CD4-positive, alpha-beta T cell (primary cell): Measurements from ENCODE around the gene PTPRD. TPM values are rescaled to one million over a fixed set of nuclear protein-coding genes. Genes with fewer than 3 reads are reported as not detected.

ENCODE experiments used
- ATAC-seq: fragments of 200-7000 bp; cut with Tn5 transposase; one replicate; pipeline ENCODE4 v1.10.0; 2022; ENCODE audit warnings: mild to moderate bottlenecking; ENCODE audit not compliant: poor library complexity
- CTCF ChIA-PET: fragments of 350-600 bp; sonication (Branson Sonifier 250); formaldehyde crosslinking; loops from one replicate; lab custom pipeline; 2021; ENCODE audit warnings: antibody characterized with exemption, inconsistent platforms; lab: Charles Lee
- POLR2A ChIA-PET: fragments of 350-600 bp; sonication (Branson Sonifier 250); formaldehyde crosslinking; loops from one replicate; lab custom pipeline; 2021; ENCODE audit warnings: antibody characterized with exemption, inconsistent platforms; lab: Charles Lee
- DNase-seq, 14 experiments: peaks; one replicate each; pipeline ENCODE4 v3.0.0-alpha.2; 2013 to 2020; ENCODE audit warnings: mixed read lengths in 2 of 14
- H3K27ac ChIP-seq, 2 donors: one replicate each; pipeline versions ENCODE4 v1.5.1 to v1.7.0; 2013; ENCODE audit warnings: low read length in 2 of 2, low read depth in 1 of 2, mild to moderate bottlenecking in 1 of 2
- H3K27me3 ChIP-seq, 2 experiments: 1 replicate in 1 of 2; 2 replicates in 1 of 2; pipeline versions ENCODE4 v1.6.1 to v1.7.0; 2013; ENCODE audit warnings: low read length in 2 of 2, control low read depth in 1 of 2, mild to moderate bottlenecking in 1 of 2, moderate library complexity in 1 of 2; ENCODE audit not compliant: insufficient read depth in 2 of 2, control insufficient read depth in 1 of 2
- H3K36me3 ChIP-seq: one replicate; pipeline ENCODE4 v1.6.1; 2013; ENCODE audit warnings: low read length, control low read depth; ENCODE audit not compliant: insufficient read depth
- H3K4me1 ChIP-seq: one replicate; pipeline ENCODE4 v1.6.1; 2013; ENCODE audit warnings: low read length, control low read depth; ENCODE audit not compliant: insufficient read depth
- H3K4me3 ChIP-seq: one replicate; pipeline ENCODE4 v1.5.1; 2013; ENCODE audit warnings: mild to moderate bottlenecking, low read length, moderate library complexity
- H3K9me3 ChIP-seq, 2 experiments: 1 replicate in 1 of 2; 2 replicates in 1 of 2; pipeline versions ENCODE4 v1.6.1 to v1.7.0; 2013; ENCODE audit warnings: low read length in 2 of 2, mild to moderate bottlenecking in 2 of 2, control low read depth in 1 of 2, moderate library complexity in 1 of 2; ENCODE audit not compliant: control insufficient read depth in 1 of 2, insufficient read depth in 1 of 2
- H3K27ac Mint-ChIP-seq: one replicate; pipeline ENCODE4 v1.8.0; 2020; ENCODE audit warnings: mixed read lengths
- H3K27me3 Mint-ChIP-seq: one replicate; pipeline ENCODE4 v1.8.0; 2021; ENCODE audit warnings: mixed read lengths
- H3K36me3 Mint-ChIP-seq: one replicate; pipeline ENCODE4 v1.8.0; 2021; ENCODE audit warnings: low read depth, mixed read lengths
- H3K4me1 Mint-ChIP-seq: one replicate; pipeline ENCODE4 v1.8.0; 2021; ENCODE audit warnings: low read depth, mixed read lengths
- H3K4me3 Mint-ChIP-seq: one replicate; pipeline ENCODE4 v1.8.0; 2020; ENCODE audit warnings: mild to moderate bottlenecking, mixed read lengths
- H3K9me3 Mint-ChIP-seq: one replicate; pipeline ENCODE4 v1.8.0; 2020; ENCODE audit warnings: mixed read lengths
- intact Hi-C, 2 experiments: fragments of 100-400 bp; cut with DNase I in 1 of 2; cut with micrococcal nuclease in 1 of 2; formaldehyde crosslinking; loops; one replicate each; pipeline versions ENCODE4 v1.15.1 to v1.9.0; 2023 to 2025; cut with DNase I, micrococcal nuclease
- total RNA-seq, 174 experiments: library from RNA in 2 of 174; stranded (reverse) in 2 of 174; gene quantifications; one replicate each; pipeline ENCODE4 v1.2.3 and lab custom pipeline; 2021 to 2026
- TF ChIP-seq, protein P1 (sequence below): fragments of 200-600 bp; IDR thresholded peaks from one replicate; pipeline ENCODE4 v1.8.0; 2022; ENCODE audit warnings: antibody characterized with exemption, mild to moderate bottlenecking

PTPRD gene
- total RNA-seq, 2 experiments from 2014 or later = not detected

DNA sequence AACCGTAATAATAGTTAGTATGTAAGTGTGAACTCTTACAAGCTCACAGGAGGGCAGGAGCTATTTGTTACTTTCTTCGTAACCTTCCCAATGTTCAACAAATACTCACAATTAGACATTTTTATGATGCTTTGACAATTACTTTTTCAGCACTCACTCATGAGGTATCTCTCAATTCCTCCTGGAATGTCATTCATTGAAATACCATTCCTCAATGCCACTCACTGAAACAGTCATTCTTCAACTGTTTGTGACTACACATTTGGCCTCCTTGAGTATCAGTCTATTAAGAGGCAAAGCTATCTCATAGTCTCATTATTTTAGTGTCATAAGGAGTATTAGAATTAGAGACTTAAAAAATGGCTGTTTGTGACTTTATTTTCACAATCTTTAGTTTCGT, 2079.1 kb downstream of the PTPRD start:
- no peaks in the 10 kb centered on the region for H3K27me3 ChIP-seq
- H3K4me3 Mint-ChIP-seq = no peak overlapping the region
- no peak overlapping the region for H3K27ac ChIP-seq
- no peaks in the 10 kb centered on the region for H3K9me3 ChIP-seq
- no peaks in the 10 kb centered on the region for H3K36me3 Mint-ChIP-seq
- no peak overlapping the region for H3K27ac Mint-ChIP-seq
- ChIA-PET POLR2A (no interaction called here), CTCF (no interaction called here)
- no peaks in the 10 kb centered on the region for H3K9me3 Mint-ChIP-seq
- no peaks in the 10 kb centered on the region for H3K27me3 Mint-ChIP-seq
- no peaks in the 10 kb centered on the region for H3K4me1 ChIP-seq
- no peak for DNase-seq
- H3K4me3 ChIP-seq = no peak overlapping the region
- ATAC-seq = no peak
- no peaks in the 10 kb centered on the region for H3K36me3 ChIP-seq
- H3K4me1 Mint-ChIP-seq = no peaks in the 10 kb centered on the region
- intact Hi-C loops = no loop called here
- TF ChIP-seq, protein P1, sequence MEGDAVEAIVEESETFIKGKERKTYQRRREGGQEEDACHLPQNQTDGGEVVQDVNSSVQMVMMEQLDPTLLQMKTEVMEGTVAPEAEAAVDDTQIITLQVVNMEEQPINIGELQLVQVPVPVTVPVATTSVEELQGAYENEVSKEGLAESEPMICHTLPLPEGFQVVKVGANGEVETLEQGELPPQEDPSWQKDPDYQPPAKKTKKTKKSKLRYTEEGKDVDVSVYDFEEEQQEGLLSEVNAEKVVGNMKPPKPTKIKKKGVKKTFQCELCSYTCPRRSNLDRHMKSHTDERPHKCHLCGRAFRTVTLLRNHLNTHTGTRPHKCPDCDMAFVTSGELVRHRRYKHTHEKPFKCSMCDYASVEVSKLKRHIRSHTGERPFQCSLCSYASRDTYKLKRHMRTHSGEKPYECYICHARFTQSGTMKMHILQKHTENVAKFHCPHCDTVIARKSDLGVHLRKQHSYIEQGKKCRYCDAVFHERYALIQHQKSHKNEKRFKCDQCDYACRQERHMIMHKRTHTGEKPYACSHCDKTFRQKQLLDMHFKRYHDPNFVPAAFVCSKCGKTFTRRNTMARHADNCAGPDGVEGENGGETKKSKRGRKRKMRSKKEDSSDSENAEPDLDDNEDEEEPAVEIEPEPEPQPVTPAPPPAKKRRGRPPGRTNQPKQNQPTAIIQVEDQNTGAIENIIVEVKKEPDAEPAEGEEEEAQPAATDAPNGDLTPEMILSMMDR = no peak

DNA sequence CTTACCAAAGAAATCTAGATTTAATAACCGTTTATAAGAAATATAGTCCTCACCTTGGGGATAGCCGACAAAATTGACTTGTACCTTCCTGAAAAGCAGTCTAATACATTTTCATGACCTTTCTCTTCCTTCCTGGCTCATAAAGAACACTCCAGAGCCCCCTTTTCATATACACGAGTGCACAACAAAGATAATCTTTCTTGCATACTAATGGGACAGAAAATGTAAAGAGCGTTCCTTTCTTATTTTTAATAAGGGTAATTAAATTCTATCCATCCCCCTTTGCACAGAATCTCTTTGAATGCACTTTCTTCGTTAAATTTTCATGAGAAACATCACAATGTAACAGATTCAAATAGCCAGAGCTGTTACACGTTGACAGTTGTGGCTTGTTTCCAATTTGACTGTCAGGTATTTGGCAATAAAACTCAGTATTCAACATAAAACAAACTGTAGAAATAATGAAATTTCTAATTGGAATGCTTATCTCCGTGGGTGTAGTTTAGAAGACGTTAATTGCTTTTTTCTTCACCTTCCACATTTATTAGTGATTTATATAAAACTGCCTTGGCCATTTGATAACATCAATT, 2080.9 kb downstream of the PTPRD start:
- no peak overlapping the region for H3K27ac Mint-ChIP-seq
- H3K36me3 Mint-ChIP-seq = no peaks in the 10 kb centered on the region
- Histone ChIP-seq H3K36me3 (no peaks in the 10 kb centered on the region), H3K4me1 (no peaks in the 10 kb centered on the region), H3K9me3 (no peaks in the 10 kb centered on the region), H3K4me3 (no peak overlapping the region), H3K27me3 (no peaks in the 10 kb centered on the region), H3K27ac (no peak overlapping the region)
- DNase-seq (no peak), ATAC-seq (no peak)
- H3K9me3 Mint-ChIP-seq = no peaks in the 10 kb centered on the region
- TF ChIP-seq, protein P1 = no peak
- POLR2A ChIA-PET = no interaction called here
- no peaks in the 10 kb centered on the region for H3K4me1 Mint-ChIP-seq
- H3K4me3 Mint-ChIP-seq = no peak overlapping the region
- intact Hi-C loops = no loop called here
- CTCF ChIA-PET = no interaction called here
- H3K27me3 Mint-ChIP-seq = no peaks in the 10 kb centered on the region

DNA sequence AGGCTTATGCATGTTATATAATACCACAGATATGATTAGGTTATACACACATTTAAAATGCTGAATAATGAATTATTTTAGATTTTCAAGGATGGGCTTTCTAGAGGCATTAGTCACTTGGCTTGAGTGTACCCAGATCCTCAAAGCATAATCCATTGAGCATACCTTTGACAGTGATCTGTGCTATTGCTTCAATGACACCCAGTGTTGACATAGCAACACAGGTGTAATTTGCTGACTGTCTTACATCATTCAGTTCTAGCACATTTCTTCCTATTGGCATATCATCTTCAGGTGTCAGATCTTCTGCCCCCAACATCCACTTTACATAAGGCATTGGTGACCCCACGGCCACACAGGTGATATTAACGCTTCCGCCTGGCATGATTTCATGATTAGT, 2091.7 kb downstream of the PTPRD start:
- no peaks in the 10 kb centered on the region for H3K9me3 Mint-ChIP-seq
- no peak overlapping the region for H3K27ac ChIP-seq
- H3K4me1 ChIP-seq = no peaks in the 10 kb centered on the region
- ATAC-seq (no peak), DNase-seq (no peak)
- ChIA-PET POLR2A (no interaction called here), CTCF (no interaction called here)
- intact Hi-C loops = no loop called here
- H3K4me3 Mint-ChIP-seq = no peak overlapping the region
- H3K9me3 ChIP-seq = no peaks in the 10 kb centered on the region
- H3K4me3 ChIP-seq = no peak overlapping the region
- H3K27me3 Mint-ChIP-seq = no peaks in the 10 kb centered on the region
- H3K4me1 Mint-ChIP-seq = no peaks in the 10 kb centered on the region
- TF ChIP-seq, protein P1 = no peak
- H3K36me3 Mint-ChIP-seq = no peaks in the 10 kb centered on the region
- no peaks in the 10 kb centered on the region for H3K27me3 ChIP-seq
- H3K27ac Mint-ChIP-seq = no peak overlapping the region
- H3K36me3 ChIP-seq = no peaks in the 10 kb centered on the region
